ENCODE results near the gene IER5L. TPM values are rescaled to one million over a fixed set of nuclear protein-coding genes. Genes with fewer than 3 reads are reported as not detected.

IER5L gene
- total and polyA plus RNA-seq, 2 experiments from 2014 or later, result 21.5 to 77.4 TPM

GRCh38 chr9:129209109-129209508, 31.0 kb upstream of the IER5L start:
- no peak for TF ChIP-seq CTCF (IDR thresholded peaks at IDR 0.05; ENCODE audit: low read depth, low read length)
- Histone ChIP-seq H3K4me3 (peak overlapping the region; percentile 1), H3K27ac (no peak overlapping the region), H3K27me3 (no peaks in the 10 kb centered on the region), H3K4me1 (ENCODE audit: low read depth) (peaks cover 7% of the 10 kb centered on the region), H3K9me3 (ENCODE audit: low read depth) (no peaks in the 10 kb centered on the region), H3K36me3 (no peaks in the 10 kb centered on the region)
- DNase-seq (ENCODE audit: low read depth in 1 of 2, low spot score in 1 of 2), result no peak

- DNase-seq (ENCODE audit: low read depth in 1 of 2, low spot score in 1 of 2), result peak in 1 of 2 donors; percentile 52
- no peaks in the 10 kb centered on the region for H3K36me3 ChIP-seq
- peaks cover 7% of the 10 kb centered on the region for H3K4me1 ChIP-seq (ENCODE audit: low read depth)
- peak overlapping the region; percentile 31 for H3K27ac ChIP-seq
- no peak for TF ChIP-seq CTCF (IDR thresholded peaks at IDR 0.05; ENCODE audit: low read depth, low read length)
- H3K4me3 ChIP-seq, result peak overlapping the region; percentile 1
- H3K27me3 ChIP-seq, result no peaks in the 10 kb centered on the region
- H3K9me3 ChIP-seq (ENCODE audit: low read depth), result no peaks in the 10 kb centered on the region
These were observed 30.4 kb upstream of the IER5L start for GRCh38 chr9:129208207-129209032.

- Histone ChIP-seq H3K36me3 (no peaks in the 10 kb centered on the region), H3K27ac (no peak overlapping the region), H3K27me3 (no peaks in the 10 kb centered on the region), H3K4me1 (ENCODE audit: low read depth) (peaks cover 7% of the 10 kb centered on the region), H3K4me3 (no peak overlapping the region), H3K9me3 (ENCODE audit: low read depth) (no peaks in the 10 kb centered on the region)
- TF ChIP-seq CTCF (IDR thresholded peaks at IDR 0.05; ENCODE audit: low read depth, low read length), result no peak
- no peak for DNase-seq (ENCODE audit: low read depth in 1 of 2, low spot score in 1 of 2)
These were observed 28.8 kb upstream of the IER5L start for GRCh38 chr9:129206905-129207304.

GRCh38 chr9:129206401-129206800, 28.3 kb upstream of the IER5L start:
- no peaks in the 10 kb centered on the region for H3K36me3 ChIP-seq
- no peaks in the 10 kb centered on the region for H3K27me3 ChIP-seq
- H3K4me3 ChIP-seq, result no peak overlapping the region
- no peaks in the 10 kb centered on the region for H3K9me3 ChIP-seq (ENCODE audit: low read depth)
- no peak for DNase-seq (ENCODE audit: low read depth in 1 of 2, low spot score in 1 of 2)
- TF ChIP-seq CTCF (IDR thresholded peaks at IDR 0.05; ENCODE audit: low read depth, low read length), result no peak
- H3K27ac ChIP-seq, result no peak overlapping the region
- H3K4me1 ChIP-seq (ENCODE audit: low read depth), result peaks cover 7% of the 10 kb centered on the region

GRCh38 chr9:129204840-129205239, 26.8 kb upstream of the IER5L start:
- no peak for TF ChIP-seq CTCF (IDR thresholded peaks at IDR 0.05; ENCODE audit: low read depth, low read length)
- Histone ChIP-seq H3K4me3 (no peak overlapping the region), H3K36me3 (no peaks in the 10 kb centered on the region)

More at GRCh38 chr9:129204840-129205239, 26.8 kb upstream of the IER5L start:
- DNase-seq (ENCODE audit: low read depth in 1 of 2, low spot score in 1 of 2), result no peak
- H3K27ac ChIP-seq, result no peak overlapping the region
- H3K27me3 ChIP-seq, result no peaks in the 10 kb centered on the region
- peaks cover 7% of the 10 kb centered on the region for H3K4me1 ChIP-seq (ENCODE audit: low read depth)
- H3K9me3 ChIP-seq (ENCODE audit: low read depth), result no peaks in the 10 kb centered on the region
